GM19467 (cell line): ENCODE results near the gene MGAT1.

ENCODE experiments used
- ATAC-seq: cut with Tn5 transposase; IDR thresholded peaks from one replicate; pipeline ENCODE4 v1.9.1; 2021; ENCODE audit warnings: mild to moderate bottlenecking, moderate library complexity; ENCODE audit not compliant: unreplicated experiment

Gene MGAT1

DNA sequence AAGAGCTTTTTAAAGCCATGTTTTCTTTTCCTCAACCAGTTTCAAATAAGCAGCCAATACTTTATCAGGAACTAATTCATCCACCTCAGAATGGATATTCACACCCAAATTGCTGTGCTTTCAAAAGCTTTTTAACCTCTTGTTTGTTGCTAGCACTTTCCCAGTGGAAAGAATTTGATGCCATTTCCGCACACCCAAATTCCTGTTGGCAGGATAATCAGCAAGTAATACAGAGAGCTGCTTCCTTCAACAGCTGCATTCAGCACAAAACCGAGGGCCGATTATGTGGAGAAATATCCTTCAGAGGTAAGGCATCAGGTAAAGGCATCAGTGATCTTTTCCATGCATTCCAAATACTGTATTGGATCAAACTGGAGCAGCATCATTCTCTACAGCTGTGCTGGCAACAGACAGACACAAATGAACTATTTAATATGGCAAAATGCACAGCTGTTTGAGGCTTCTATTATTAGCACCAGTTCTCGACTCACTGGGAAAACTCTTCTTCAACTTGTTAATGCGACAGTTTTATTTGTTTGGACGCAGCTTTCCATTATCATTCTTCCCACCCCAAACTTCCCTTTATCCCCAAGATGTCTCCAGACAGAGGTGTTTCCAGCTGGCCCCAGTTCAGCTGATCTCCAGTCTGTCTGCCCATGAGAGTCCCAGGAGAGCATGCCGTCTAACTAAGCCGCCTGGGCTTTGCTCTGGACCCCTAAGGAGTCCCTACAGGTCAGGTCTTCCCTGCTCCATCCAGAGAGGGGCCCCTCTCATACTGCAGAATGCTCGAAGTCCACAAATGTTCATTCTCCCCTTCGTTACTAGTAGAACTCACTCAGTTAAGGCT is 22.2 kb upstream of the MGAT1 start:
- no peak for ATAC-seq

DNA sequence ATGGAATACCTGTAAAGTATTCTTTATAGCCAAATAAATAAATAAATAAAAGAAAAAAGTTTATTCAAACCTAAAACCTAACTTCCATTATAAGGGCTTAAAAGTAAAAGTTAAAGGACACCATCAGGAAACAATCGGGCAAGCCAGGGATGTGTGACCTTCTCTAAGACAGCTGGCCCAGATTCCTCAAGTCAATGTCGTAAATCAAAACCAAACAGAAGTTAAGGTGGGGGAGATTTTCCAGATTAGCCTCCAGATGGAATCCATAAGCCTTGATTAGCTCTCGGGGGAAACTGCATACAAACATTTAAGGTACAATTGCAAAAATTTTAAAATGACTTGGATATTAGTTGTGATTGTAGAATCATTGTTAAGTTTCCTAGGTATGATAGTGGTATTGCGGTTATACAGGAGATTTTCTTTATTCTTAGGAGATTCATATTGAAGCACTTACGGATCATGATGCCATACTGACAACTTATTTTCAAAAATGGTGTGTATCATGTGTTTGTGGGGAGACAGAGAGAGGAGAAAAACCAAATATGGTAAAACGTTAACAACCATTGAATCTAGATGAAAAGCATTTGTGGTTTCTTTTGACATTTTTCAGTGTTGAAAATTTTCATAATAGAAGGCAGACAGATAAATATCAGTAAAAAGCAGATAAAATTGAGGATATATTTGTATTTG is 21.5 kb upstream of the MGAT1 start:
- no peak for ATAC-seq

DNA sequence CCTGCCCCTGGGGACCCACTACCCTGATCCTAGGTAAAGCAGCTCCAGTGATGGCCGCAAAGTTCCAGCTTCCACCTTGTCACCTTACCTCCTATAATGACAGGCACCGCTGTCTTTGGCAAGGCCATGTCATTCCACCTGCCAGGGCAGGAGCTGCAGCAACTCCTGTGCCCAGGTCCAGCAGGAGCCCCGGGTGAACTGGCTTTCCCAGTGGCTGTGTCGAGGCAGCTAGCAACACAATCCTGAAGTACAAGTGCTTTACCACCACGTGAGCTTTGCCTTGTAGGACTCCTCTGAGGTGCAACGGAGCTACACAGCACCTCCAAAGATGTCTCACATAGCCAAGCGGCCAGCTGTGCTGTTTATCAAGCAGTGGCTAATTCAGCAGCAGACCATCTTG is 20.7 kb upstream of the MGAT1 start:
- ATAC-seq: no peak

DNA sequence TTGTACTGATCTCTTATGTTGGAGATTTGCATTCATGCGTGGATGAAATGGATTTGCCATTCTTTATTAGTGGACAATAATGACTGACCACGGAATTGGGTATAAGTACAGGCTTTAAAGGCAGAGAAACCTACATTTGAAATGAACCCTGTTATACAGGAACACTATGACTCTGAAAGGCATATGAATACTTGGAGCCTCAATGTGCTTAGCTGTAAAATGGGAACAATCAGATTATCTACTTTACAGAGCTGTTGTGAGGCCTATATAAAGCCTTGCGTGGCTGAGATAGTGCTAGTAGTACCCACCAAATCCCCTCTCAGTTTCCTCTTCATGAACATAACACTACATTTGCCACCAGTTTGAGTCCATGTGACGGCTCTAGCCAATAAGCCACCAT is 18.9 kb upstream of the MGAT1 start:
- ATAC-seq: no peak

DNA sequence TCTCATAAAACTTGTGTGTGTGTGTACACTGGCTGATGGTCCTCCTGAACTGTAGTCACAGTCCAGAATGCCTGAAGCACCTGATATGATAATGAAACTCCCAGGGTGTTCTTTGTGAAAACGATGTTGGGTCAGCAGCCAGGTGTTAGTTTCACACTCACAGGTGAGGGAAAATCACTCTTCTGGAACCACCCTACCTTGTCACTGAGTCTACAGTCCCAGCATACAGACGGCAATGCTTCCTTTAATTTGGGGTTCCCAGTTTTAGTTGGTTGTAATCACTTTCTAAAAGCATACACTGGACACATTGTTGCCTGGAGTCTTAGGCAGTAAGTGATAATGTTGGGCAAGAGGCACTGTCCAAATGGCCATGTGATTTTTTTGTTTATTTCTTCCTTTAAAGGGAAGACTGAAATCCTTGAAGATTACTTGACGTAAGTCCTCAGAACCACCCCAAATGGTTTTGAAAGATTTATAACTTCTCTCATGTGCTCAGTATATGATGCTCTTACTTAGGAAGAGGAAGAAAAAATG is 18.2 kb upstream of the MGAT1 start:
- ATAC-seq: peak; percentile 64

DNA sequence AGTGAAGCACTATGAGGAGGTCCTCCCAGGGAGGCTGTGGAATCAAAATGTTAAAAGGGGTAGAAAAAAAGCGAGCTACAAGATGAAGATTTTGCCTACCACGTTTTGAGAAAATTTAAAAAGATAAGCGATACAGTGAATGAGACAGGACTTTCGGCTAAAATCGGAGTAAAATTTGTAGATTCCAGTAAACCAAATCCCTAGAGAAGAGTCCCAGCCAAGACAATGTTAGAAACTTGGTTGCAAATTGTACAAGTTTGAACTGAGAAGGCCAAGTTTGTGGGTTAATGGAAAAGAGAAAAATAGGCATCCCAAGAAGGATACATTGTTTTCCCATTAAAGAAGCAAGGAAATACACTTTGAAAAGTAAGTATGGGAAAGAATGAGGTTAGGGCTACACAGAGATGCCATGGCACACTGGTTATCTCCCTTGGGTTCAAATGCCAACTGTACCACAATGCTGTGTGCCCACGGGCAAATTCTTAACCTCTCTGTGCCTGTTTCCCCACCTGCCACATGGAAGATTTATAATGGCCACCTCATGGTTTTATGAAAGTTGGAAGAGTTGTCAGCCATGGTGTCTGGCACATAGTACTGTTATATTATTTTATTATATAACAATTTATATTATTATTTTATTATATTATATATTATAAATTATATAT is 16.2 kb upstream of the MGAT1 start:
- no peak for ATAC-seq

DNA sequence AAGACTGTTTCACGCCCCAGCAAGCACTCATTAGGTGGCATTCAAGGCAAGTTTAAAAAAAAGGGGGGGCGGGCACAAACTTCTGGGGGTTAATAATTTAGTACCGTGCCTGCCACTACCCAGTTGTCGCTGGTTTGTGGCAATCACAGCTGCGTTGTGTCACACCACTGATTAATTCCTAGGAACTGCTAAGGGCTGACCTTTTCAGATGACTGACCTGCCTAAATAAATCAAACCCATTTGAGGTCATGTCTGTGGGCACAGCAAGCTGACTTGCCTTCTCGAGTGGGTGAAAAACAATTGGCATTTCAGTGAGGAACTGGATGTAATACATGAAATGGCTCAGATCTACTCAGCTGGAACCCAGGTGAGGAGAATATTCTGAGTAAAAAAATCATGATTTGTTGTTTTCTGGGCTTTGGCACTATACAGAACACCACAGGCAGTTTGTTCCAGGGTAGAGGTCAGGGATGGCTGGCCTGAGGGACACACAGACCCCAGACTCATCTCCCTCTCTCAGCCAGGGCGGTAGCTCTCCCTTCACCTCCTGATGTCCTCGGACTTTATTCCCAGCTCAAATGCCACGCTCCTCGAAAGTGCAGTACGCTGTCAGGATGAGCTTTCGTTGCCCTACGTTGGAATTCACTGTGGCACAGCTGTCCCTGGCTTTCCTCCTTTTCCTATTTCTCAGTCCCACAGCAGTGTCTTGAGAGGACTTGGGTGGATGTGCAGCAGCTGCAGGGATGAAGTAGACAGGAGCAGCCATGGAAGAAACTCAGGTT is 15.5 kb upstream of the MGAT1 start:
- ATAC-seq: no peak

DNA sequence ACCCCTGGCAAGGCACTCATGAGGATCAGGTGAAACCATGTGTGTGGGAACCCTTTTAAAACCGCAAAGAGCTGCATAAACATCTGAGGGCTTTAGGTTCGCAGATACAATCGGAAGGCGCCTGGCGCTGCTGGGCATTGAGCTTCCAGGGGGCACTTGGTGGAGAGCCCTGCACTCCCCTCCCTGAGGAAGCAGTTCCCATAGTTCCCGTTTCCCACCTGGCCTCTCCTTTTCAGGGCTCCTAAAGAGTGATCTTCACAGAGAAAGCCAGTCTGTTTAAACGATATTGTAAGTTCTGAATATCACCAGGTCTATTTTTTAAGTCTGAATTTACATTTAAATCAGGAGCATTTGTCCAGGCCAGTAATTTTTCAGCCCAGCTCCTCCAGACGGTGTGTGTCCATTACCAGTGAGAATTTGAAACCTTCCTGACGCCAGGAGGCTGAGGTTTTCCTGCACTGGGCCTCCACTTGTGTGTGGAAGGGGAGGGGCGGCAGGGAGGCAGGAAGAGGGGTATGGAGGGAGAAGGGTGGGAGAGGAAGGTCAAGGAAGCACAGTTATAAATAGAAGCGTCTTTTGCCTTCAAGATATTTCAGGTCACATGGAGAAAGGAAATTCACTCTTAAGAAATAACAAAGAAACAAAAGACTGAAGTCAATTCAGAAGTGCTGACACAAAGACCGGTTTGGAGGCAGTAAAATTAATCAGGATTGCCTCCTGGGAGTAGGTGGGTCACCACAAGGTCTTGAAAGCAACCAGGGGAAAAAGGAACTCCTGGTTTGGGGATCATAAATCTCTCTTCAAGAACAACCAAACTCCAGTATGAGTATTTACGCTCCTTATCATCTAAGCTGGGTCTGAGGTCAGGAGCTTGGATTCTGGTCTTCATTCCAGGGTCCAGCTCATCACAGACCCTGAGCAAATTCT is 14.3 kb upstream of the MGAT1 start:
- no peak for ATAC-seq

DNA sequence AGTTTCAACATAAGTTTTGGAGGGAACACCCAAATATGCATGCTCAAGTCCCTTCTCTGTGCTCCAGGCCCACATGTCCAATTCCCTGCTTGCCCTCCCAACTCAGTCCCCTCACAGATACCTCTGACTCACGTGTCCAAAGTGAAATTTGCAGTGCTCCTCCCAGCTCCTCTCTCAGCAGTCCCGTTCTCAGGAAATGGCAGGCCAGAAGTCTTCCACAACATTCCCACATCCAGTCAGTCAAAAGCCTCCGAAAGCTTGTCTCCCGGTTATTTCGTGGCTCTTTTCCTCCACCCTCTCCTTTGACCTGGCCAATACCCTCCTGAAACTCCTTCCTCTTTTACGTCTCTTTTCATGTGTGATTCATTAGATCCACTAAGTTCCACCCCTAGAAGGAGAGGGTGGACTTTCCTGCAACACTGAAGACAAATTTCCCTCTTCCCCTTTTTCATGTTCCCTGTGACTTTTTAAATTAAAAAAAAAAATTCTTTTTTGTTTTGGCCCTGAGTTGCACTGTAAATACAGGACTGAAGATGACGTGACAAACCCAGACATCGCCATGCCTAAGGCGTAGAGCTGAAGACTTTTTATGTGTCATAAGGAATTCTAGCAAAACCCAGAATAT is 12.8 kb upstream of the MGAT1 start:
- no peak for ATAC-seq

DNA sequence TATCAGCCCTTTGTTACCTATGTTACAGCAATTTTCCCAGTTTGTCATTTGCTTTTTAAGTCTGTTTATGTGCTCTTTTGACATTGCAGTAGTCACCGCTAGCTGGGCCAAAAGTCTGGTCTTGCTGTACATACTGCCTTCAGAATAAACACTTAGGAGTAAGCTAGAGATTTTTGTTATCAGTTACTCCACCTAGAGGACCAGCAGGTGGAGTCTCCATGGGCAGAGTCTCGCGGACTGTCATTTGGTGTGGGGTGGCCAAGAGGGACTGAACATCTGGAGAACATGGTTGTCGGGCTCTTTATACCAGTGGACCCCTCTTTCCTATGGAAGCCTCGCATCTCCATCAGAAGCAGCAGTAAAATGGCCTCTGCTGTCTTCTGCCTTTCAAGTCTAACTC is 10.8 kb upstream of the MGAT1 start:
- ATAC-seq: no peak

DNA sequence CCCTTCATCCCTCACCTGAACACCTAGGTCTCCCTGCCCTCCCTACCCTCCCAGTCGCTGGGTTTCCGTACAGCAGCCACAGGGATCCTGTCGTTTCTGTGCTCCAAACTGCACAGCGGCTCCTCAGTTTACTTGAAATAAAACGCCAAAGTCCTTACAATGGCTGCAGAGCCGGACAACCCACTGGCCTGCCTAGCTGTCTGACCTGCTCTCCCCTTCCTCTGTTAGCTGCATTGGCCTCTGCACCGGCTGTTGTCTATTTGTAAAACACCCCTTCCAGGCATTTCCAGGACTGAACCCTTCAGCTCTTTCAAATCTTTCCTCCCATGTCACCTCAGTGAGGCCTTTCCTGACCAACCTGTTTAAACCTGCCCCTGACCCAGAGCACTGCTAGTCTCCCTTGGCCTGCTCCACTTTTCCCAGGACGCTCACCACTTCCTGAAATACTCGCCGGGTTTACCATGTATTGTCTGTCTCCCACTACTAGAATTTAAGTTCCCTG is 9.1 kb upstream of the MGAT1 start:
- no peak for ATAC-seq

DNA sequence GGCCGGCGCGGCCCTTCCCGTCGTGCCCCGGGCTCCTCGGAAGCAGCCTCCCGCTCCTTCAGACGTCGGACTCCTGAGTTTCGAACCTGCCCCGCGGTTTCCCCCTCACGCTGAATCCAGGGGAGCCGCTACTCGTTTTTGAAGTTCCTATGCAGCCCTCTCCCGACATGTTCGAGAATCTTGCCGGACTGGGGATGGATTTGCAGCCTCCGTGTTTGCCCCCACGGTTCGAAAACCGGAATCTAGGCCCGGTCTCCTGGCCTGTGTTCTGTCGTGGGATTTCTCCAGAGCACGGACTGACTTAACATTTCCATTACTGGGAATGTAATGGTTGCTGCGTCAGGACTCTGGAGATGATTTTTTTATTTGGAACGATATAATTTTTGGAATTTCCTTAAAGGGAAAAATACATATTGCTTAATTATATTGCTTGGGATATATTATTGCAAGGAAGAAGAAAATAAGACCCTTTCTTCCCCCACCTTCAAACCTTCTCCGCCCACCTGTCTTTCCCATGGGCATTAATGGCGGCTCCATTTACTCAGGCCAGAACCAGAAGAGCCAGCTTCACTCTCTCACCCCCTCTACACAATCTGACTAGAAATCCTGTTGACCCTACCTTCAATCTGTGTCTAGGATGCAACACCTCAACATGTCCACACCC is 8.5 kb upstream of the MGAT1 start:
- no peak for ATAC-seq

DNA sequence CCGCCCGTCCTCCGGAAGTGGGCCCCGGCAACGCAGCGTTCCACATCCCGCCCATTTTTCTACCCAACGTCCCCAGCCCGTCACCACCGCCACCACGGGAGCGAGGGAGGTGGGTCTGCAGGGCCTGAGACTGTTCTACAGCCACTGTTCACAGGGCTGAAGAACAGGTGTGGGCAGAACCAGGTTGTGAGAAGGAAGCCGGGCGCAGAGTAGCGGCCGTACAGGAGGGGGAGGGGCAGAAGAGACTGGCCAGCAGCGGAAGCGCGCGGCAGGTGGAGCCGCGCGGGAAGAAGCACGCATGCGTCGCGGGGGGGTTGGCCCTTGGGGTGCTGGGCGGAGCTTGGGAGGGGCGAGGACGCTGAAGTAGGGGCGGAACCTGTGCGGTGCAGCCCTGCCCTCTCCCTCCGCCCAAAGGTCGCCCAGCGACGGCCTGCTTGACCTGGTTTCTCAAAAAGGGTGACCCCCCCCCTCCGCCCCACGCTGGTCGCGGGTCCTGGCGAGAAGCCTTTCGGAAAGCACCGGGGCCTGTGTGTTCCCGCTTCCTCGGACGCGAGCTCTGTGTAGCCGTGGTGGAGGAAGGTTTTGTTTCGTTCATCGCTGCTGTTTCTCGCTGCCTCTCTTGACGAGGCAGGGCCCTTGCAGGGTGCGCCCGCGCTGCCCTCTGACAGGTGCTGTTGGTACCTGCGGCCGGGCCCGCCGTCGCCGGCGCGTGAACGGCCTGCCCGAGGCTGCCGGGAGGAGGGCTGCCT is 7.8 kb upstream of the MGAT1 start:
- peak; percentile 64 for ATAC-seq

DNA sequence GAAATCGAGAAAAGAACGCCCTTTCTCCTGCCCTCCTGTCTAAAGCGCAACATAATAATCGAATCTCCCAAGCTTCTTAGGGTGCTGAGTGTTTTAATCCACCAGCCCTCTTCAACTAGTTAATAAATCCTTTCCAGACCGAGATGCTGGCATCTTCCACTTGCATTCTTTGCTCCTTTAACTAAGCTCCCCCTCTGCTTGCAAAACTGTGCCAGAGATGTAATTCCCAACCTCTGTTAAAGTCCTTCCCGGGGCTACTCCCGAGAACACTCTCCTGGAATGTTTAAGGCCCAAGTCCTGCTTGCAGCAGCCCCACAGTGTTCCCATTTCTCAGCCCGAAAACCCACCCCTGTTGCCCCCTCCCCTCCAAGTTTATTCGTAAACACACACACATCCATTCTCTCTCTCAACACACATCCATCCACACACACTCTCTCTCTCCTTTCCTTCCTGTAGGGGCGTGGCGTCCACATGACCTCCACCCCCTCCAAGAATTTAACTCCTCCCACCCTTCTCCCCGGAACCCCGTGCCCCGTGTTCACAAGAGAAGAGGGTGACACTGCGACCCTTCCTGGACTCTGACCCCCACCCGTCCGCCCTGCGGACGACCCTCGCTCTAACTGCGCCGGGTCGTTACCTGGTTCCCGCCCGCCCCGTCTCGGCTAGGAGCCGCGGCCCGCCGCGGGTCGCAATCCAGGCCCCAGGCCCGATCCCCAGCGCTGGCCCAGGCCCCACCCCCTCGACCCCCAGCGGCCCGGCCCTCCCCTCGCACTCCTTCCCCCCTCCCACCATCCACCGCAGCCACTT is 7.0 kb upstream of the MGAT1 start:
- peak; percentile 48 for ATAC-seq

DNA sequence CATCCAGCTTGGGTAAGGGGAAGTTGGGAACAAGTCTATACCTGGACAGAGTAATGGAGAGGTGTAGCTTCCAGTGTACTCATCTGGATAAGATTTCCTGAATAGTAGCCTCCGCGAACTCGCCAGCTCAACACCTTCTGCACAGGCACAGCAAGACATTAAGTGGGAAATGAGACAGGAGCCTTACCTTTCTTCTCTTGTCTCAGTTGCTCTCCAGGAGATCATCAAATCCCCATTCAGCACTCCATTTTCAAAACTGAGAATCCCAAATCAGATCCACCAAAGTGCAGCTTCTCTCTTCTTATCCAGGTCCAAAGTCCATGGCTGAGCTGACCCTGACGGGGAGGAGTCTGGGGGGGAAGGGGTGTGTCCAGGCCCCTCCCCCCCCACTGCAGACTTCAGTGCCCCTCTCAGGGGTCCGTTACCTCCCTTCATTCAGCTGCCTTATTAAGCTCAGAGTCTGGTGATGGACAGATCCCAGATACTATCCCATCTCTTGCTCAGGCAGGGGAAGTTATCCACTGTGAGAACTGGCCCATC is 5.9 kb upstream of the MGAT1 start:
- no peak for ATAC-seq

DNA sequence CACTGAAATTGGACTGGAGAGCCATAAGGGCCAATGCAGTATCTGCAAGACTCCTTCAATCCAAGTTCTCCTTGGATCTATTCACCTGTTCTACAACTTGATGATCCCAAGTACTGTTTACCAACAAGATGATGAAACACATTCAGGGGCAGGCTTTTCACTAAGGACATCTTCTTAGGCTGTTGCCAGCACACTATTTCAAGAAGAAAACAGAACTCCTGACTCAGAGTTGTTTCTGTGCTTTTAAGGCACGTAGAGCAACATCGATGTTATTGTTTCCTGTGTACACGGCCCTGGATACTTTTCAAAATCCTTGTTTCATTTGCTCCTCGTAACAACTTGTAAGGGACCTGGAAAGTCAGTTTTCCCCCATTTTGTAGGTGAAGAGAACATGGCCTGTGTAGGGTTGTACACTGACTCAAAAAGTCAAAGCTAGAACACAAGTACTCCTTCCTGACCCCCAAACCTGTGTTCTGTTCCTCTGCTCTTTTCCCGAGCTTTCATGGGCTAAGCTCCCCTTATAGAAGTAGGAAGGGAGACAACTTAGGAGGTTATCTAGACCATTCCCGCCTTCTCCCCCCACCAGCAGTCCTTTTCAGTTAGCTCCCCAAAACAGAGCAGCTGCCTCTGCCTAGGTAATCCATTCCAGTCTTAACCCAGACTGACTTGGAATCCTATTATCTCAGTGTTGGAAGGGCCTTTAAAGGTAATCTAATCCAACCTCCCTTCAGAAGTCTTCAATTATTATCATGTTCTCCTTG is 5.2 kb upstream of the MGAT1 start:
- no peak for ATAC-seq
